DOHH2 (cell line): ENCODE results near the gene IL2RA.
A peak's percentile ranks its signal among the peaks of the same experiment; 100 is the strongest.

Experiments
- H3F3A ChIP-seq: fragments of 200-600 bp; sonication (generic), shearing (Covaris generic); 2 replicates; pipeline ENCODE4 v1.6.0; 2016; ENCODE audit warnings: antibody characterized with exemption, mild to moderate bottlenecking; ENCODE audit not compliant: control insufficient read depth, insufficient read depth
- H3K27ac ChIP-seq: fragments of 200-600 bp; sonication (generic); 2 replicates; pipeline ENCODE4 v1.5.1; 2014; ENCODE audit warnings: low read depth, mild to moderate bottlenecking, low read length, moderate library complexity
- H3K27me3 ChIP-seq: fragments of 200-600 bp; sonication (generic); 2 replicates; pipeline ENCODE4 v1.6.1; 2014; ENCODE audit warnings: mild to moderate bottlenecking, low read length, mixed read lengths; ENCODE audit not compliant: control insufficient read depth
- H3K36me3 ChIP-seq: fragments of 200-600 bp; sonication (generic); 2 replicates; pipeline ENCODE4 v1.6.1; 2014; ENCODE audit warnings: mild to moderate bottlenecking, low read length, moderate library complexity, mixed read lengths; ENCODE audit not compliant: control insufficient read depth
- H3K4me1 ChIP-seq: fragments of 200-600 bp; sonication (generic); 2 replicates; pipeline ENCODE4 v1.6.1; 2014; ENCODE audit warnings: mild to moderate bottlenecking, low read length, mixed read lengths; ENCODE audit not compliant: control insufficient read depth
- H3K4me2 ChIP-seq: fragments of 200-600 bp; sonication (generic); 2 replicates; pipeline ENCODE4 v1.6.0; 2014; ENCODE audit warnings: mild to moderate bottlenecking, low read length, moderate library complexity
- H3K4me3 ChIP-seq: fragments of 200-600 bp; sonication (generic); 2 replicates; pipeline ENCODE4 v1.5.1; 2014; ENCODE audit warnings: mild to moderate bottlenecking, low read length, mixed read lengths
- H3K79me2 ChIP-seq: fragments of 200-600 bp; sonication (generic); 2 replicates; pipeline ENCODE4 v1.6.1; 2014; ENCODE audit warnings: mild to moderate bottlenecking, low read length, mixed read lengths; ENCODE audit not compliant: control insufficient read depth
- H3K9me2 ChIP-seq: fragments of 200-600 bp; sonication (generic); replicated peaks from 2 replicates; pipeline ENCODE4 v1.6.1; 2014; ENCODE audit warnings: mild to moderate bottlenecking, low read length, mixed read lengths; ENCODE audit not compliant: control insufficient read depth
- H3K9me3 ChIP-seq: fragments of 200-600 bp; sonication (generic); 2 replicates; pipeline ENCODE4 v1.6.1; 2014; ENCODE audit warnings: antibody characterized with exemption, low read length, mixed read lengths; ENCODE audit not compliant: control insufficient read depth, insufficient read depth
- H4K20me1 ChIP-seq: fragments of 200-600 bp; sonication (generic); 2 replicates; pipeline ENCODE4 v1.6.0; 2014; ENCODE audit warnings: low read depth, mild to moderate bottlenecking, antibody characterized with exemption, low read length, moderate library complexity; ENCODE audit not compliant: control insufficient read depth, insufficient read depth
- EZH2phosphoT487 ChIP-seq: fragments of 200-600 bp; sonication (generic); IDR thresholded peaks from 2 replicates; pipeline ENCODE4 v1.6.1; 2017; ENCODE audit warnings: borderline replicate concordance, mild to moderate bottlenecking, antibody characterized with exemption, low read length, moderate library complexity, mixed read lengths
- TF ChIP-seq, protein P1 (sequence below): fragments of 200-600 bp; sonication (generic); IDR thresholded peaks from one replicate; pipeline ENCODE4 v1.5.1; 2014; ENCODE audit warnings: antibody characterized with exemption, mild to moderate bottlenecking, low read depth, low read length; ENCODE audit not compliant: poor library complexity, severe bottlenecking

The IL2RA gene

DNA sequence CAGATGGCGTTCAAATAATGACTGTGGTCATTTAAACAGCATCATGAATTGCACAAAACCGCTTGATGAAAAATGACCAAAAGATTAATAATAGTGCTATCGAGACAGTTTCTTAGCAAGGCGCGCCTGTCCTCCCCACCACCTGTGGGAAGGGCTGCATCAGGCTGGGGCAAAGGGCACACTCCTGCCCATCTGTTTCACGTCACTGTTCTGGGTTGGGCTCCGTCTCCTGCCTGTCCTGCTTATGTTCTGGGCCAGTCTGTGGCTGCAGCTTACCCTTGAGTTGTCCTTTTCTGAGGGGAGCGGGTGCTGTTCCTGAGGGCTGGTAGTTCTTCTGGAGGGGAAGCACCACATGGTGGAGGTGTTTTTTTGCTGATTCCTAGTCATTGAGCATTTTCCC is 40.0 kb upstream of the IL2RA start:
- Histone ChIP-seq H3K4me3 (no peak overlapping the region), H3K36me3 (peaks cover 91% of the 10 kb centered on the region), H3K27me3 (no peaks in the 10 kb centered on the region), H3F3A (peaks cover 33% of the 10 kb centered on the region), H3K27ac (no peak overlapping the region), H3K9me2 (no peaks in the 10 kb centered on the region), H3K4me2 (no peak overlapping the region), H4K20me1 (no peaks in the 10 kb centered on the region), H3K79me2 (peaks cover 79% of the 10 kb centered on the region), H3K9me3 (no peaks in the 10 kb centered on the region), H3K4me1 (peaks cover 18% of the 10 kb centered on the region)
- no peak for TF ChIP-seq EZH2phosphoT487
- TF ChIP-seq, protein P1, sequence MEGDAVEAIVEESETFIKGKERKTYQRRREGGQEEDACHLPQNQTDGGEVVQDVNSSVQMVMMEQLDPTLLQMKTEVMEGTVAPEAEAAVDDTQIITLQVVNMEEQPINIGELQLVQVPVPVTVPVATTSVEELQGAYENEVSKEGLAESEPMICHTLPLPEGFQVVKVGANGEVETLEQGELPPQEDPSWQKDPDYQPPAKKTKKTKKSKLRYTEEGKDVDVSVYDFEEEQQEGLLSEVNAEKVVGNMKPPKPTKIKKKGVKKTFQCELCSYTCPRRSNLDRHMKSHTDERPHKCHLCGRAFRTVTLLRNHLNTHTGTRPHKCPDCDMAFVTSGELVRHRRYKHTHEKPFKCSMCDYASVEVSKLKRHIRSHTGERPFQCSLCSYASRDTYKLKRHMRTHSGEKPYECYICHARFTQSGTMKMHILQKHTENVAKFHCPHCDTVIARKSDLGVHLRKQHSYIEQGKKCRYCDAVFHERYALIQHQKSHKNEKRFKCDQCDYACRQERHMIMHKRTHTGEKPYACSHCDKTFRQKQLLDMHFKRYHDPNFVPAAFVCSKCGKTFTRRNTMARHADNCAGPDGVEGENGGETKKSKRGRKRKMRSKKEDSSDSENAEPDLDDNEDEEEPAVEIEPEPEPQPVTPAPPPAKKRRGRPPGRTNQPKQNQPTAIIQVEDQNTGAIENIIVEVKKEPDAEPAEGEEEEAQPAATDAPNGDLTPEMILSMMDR = no peak

DNA sequence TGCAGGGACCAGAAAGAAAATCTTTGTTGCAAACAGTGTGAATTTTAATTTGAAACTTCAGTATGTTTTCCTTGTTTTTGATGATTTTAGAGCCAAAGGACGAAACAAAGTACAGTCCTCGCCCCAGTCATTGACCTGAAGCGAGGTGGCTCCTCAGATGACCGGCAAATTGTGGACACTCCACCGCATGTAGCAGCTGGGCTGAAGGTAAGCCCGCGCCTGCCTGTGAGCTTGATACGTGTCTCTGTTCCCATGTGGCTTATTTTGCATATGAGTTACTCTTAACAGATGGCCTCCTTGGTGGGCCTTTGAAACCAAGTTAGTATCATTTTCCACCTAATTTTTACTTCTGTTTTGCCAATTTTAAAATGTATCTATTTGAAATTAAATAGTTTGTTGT is 39.0 kb upstream of the IL2RA start:
- peaks cover 18% of the 10 kb centered on the region for H3K4me1 ChIP-seq
- H3K4me3 ChIP-seq = peak overlapping the region; percentile 16; the same call in 1 of the 2 replicates
- H3K79me2 ChIP-seq = peaks cover 88% of the 10 kb centered on the region
- H3K4me2 ChIP-seq = peak overlapping the region; percentile 49
- H3K27me3 ChIP-seq = no peaks in the 10 kb centered on the region
- no peak for TF ChIP-seq EZH2phosphoT487
- TF ChIP-seq, protein P1 = no peak
- peaks cover 27% of the 10 kb centered on the region for H3F3A ChIP-seq
- no peaks in the 10 kb centered on the region; the same call in 1 of the 2 replicates for H4K20me1 ChIP-seq
- H3K27ac ChIP-seq = peak overlapping the region; percentile 30
- H3K9me3 ChIP-seq = no peaks in the 10 kb centered on the region
- no peaks in the 10 kb centered on the region for H3K9me2 ChIP-seq
- H3K36me3 ChIP-seq = peaks cover 91% of the 10 kb centered on the region

DNA sequence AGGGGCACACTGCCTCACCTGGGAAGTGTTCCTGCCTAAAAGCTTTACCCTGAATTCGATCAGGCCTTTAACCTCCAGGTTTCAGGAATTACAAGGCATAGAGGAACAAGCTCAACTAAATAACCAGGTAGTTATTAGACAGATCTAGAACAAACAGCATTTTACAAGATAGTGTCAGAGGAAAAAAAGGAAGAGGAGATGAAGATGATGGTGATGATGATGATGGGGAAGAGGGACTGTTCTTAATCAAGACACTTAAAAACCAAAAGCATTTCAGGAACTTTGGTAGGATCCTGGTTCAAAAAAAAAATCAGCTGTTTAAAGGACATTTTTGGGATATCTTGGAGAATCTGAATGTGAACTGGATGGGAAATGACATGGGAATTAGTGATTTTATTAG is 38.2 kb upstream of the IL2RA start:
- H3K79me2 ChIP-seq = peaks cover 96% of the 10 kb centered on the region
- H4K20me1 ChIP-seq = peaks cover 5% of the 10 kb centered on the region
- no peak overlapping the region for H3K27ac ChIP-seq
- no peak overlapping the region for H3K4me3 ChIP-seq
- TF ChIP-seq, protein P1 = no peak
- peaks cover 93% of the 10 kb centered on the region for H3K36me3 ChIP-seq
- H3K9me3 ChIP-seq = no peaks in the 10 kb centered on the region
- H3K9me2 ChIP-seq = no peaks in the 10 kb centered on the region
- H3K4me2 ChIP-seq = no peak overlapping the region
- peaks cover 18% of the 10 kb centered on the region for H3K4me1 ChIP-seq
- no peaks in the 10 kb centered on the region for H3K27me3 ChIP-seq
- peaks cover 20% of the 10 kb centered on the region for H3F3A ChIP-seq

DNA sequence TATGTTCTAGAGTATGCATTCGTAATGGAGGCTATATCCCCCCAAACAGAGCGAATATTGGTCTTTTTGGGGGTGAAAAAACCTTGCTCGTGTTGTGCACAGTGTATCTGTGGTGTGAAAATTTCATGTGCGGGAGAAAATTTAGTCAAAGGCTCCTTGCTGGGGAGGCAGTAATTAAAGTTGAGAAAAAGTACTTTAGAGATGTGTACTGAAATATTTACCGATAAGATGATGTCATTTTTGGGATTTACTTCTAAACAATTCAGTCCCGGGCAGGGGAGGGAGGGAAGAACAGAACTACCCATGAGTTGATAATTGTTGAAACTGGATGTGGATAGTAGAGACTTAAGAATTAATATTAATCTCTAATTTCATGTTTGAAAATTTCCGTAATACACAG is 36.0 kb upstream of the IL2RA start:
- H3K9me2 ChIP-seq = no peaks in the 10 kb centered on the region
- H3K4me3 ChIP-seq = no peak overlapping the region
- H3K4me2 ChIP-seq = no peak overlapping the region
- no peak overlapping the region for H3K27ac ChIP-seq
- peaks cover 98% of the 10 kb centered on the region for H3K79me2 ChIP-seq
- H4K20me1 ChIP-seq = peaks cover 22% of the 10 kb centered on the region
- H3K27me3 ChIP-seq = no peaks in the 10 kb centered on the region
- peaks cover 9% of the 10 kb centered on the region; the same call in 1 of the 2 replicates for H3F3A ChIP-seq
- peaks cover 26% of the 10 kb centered on the region for H3K4me1 ChIP-seq
- peaks cover 88% of the 10 kb centered on the region for H3K36me3 ChIP-seq
- no peaks in the 10 kb centered on the region for H3K9me3 ChIP-seq
- TF ChIP-seq EZH2phosphoT487 = no peak
- TF ChIP-seq, protein P1 = no peak
